Activated CD4-positive, alpha-beta T cell treated with anti-CD3 and anti-CD28 coated beads, Interleukin-2, Interleukin-4, amounts not matched to agents 100 ng/mL and 50 ng/mL, durations not matched to agents 16 hours and 8 hours (primary cell): ENCODE data around the gene LCE1E.

ENCODE experiments used
- DNase-seq: peaks from one replicate; pipeline ENCODE4 v3.0.0-alpha.2; 2020; ENCODE audit warnings: low spot score

LCE1E gene

DNA sequence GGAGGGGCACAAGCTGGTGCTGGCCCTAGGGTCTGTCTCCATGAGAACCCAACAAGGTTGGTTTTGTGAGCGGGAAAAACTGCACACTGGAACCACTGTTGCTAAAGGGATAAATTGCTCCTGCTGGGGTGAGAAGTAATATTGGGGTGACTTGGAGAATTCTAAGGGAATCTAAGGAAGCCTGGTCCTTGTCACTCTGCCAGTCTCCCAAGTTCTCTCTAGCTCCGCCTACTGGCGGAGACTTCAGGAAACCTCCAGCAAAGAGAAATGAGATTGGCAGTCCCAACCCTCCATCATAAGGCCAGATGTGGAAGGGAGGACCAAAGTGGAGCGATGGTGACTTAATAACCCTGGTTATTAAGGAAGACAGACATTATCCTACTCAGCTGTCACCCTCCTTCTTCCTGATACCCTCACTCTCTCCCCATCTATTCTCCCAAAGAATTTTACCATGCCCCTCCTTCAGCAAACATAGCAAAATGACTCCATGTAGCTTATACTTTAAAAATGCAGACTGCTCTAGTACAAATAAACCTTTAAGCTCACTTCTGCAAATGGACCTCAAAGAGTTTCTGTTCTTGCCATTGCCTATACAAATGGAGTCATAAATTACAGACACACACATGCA lies 8.4 kb upstream of the LCE1E start:
- no peak for DNase-seq

DNA sequence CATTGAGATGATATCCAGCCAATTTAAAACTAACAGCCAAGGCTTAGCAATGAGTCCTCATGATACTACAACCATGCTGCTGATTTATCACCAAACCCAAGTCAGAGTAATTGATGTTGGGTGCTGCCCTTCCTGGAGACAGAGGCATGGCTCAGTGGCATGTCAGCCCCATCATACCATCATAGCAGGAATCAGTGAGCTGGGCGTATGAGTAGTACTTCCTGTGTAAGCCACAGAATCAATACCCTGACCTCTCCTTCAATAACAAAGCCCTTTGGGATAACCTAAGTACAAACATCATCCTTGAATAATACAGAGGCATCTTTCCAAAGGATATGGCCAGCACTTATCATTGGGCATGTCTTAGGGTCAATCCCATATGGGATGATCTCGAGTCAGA lies 3.0 kb upstream of the LCE1E start:
- no peak for DNase-seq

DNA sequence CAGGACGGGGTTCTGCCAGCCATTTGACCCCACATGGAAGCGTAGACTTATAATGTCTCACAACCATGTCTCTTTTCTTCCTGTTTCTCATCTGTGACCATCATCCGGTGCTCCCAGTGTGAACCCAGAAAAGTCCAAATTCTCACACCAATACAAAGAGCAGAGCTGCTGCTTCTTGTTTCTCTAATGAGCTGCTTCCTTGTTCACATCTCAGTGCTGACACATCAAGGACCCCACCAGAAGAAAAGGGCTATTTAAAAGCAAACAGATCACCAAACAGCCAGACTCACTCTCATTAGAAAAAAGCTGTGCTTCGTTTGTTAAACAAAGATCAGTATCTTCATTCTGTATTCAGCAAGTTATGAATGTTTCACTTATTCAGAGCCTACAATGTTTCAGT lies 9.6 kb downstream of the LCE1E start:
- no peak for DNase-seq

DNA sequence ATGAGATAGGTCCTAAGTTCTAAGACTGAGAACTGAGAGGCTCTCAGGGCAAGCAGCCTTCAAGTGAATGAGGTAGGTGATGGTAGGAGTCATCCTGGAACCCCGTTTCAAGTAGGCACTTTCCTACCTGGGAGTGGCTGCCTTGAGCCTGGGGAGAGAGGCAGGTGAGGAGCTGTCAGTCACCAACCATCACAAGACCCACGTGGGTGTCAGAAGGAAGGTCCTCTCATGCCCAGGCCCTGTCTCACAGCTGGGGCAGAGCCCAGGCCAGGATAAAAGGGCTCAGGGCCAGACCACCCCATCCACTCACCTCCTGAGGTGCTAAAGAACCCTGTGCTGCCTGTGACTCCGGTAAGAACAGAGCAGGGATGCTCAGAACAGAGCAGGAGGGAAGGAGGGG lies 10.4 kb downstream of the LCE1E start, which contains the start of gene LCE1D:
LCE1D (plus strand) TSS at position 301 of the 400 bp plus-strand sequence. CDS start 1,074 bp downstream, outside the sequence.
- no peak for DNase-seq

DNA sequence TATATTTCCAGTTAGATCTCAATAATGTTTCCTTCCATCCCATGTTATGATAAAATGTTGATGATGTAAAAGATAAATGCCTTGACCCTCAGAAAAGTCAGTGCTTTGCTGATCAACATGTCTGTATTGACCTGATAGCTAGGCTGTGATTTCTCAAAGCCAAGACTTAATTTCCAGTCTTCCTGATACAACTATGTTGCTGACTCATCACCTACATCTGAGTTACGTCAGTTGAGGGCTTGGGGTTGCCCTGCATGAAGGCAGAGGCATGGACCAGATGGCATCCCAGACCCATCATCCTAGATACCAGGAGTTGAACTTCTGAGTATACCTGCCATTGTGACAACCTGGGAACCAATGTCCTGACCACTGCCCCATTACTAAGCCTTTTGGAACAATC lies 15.3 kb downstream of the LCE1E start:
- DNase-seq, result no peak

DNA sequence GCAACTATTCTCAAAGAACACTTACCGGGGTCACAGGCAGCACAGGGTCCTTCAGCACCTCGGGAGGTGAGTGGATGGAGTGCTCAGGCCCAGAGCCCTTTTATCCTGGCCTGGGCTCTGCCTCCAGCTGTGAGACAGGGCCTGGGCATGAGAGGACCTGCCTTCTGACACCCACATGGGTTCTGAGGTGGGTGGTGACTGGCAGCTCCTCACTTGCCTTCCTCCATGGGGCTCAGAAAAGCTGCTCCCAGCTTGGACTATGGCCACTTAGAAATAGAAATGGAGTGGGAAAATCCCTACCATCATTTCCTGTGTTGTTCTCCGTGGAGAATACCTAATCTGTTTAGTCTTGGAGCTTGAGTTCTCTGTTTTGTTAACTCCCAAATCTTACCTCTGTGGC lies 20.5 kb downstream of the LCE1E start, which contains the start of gene LCE1C:
LCE1C (minus strand) TSS at position 76 of the 400 bp plus-strand sequence. CDS start 1,173 bp downstream, outside the sequence.
- DNase-seq, result no peak

DNA sequence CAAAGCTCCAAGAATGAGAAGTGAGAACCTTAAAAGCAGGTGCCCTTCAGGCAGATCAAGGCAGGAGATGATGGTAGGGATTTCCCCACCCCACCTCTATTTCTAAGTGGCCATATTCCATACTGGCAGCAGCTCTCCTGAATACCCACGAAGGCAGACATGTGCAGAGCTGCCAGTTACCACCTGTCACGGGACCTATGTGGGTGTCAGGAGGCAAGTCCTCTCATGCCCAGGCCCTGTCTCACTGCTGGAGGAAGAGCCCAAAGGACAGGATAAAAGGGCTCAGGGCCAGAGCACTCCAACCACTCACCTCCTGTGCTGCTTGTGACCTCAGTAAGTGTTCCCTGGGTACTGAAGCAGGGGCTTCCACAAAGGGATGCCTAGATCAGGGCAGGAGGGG lies 25.0 kb downstream of the LCE1E start:
- no peak for DNase-seq

DNA sequence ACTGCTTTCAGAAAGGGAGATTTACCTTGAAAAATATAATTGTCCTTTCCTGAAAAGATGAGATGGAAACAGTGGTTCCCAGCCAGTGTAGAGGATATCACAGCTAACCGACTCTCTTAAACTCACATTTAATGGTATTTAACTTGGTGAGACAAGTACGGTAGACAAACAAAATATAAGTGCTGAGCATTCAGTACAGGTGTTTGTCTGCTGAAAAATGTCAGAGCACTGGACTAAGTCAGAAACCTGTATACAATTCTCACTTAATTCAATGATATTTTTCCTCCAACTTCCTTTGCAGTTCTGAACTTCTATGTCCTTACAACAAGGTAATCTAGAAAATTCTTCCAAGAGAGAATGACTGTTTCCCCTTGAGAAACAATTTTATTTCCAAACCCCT lies 25.6 kb downstream of the LCE1E start, which contains the start of gene LCE1B:
LCE1B (plus strand) TSS at position 301 of the 400 bp plus-strand sequence. CDS start 476 bp downstream, outside the sequence.
- no peak for DNase-seq

DNA sequence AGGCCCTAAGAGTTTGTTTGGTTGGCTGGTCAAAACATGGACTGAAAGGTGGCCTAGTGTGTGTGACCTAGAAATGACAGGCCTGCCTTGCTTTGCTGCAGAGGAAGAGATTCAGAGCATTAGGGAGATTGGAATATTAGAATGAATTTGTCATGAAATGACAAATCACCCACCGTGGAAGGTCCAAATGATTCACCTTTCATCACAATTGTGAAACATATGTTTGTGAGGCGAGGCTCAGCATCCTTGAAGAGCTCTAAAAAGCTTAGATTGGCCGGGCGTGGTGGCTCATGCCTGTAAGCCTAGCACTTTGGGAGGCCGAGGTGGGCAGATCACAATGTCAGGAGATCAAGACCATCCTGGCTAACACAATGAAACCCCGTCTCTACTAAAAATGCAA lies 31.3 kb downstream of the LCE1E start:
- DNase-seq, result no peak

DNA sequence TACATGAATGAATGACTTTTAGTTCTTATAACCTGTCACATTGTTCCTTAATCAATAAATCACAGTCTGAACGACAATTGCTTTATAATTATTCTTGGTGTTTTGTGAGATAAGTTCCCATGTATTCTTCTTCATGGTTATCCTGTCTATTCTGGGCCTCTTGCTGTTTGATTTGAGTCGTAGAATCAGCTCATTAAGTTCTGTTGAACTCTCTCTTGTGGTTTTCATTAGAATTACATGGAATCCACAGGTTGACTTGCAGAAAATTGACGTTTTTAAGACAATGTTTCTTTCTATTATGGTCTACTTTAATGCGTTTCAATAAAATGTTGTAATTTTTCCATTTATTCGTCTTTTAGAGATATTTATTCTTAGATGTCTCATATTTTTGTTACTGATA lies 37.2 kb downstream of the LCE1E start:
- no peak for DNase-seq

DNA sequence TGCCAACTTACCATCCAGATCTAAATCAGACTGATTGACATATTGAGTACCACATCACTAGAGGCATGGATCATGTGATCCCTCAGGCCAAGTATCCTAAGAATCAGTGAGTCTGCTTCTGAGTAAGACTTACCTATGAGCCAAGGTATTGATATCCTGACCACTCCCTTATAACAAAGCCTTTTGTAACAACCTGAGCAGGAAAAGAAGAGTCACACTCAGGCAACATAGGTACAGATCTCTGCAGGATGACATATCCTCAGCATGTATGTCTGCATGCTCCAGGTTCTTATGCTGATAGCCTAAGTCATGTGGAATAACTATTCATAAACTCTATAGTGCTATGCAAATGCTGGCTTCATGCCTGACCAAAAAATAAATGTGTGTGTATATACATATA lies 38.9 kb downstream of the LCE1E start:
- DNase-seq, result no peak

DNA sequence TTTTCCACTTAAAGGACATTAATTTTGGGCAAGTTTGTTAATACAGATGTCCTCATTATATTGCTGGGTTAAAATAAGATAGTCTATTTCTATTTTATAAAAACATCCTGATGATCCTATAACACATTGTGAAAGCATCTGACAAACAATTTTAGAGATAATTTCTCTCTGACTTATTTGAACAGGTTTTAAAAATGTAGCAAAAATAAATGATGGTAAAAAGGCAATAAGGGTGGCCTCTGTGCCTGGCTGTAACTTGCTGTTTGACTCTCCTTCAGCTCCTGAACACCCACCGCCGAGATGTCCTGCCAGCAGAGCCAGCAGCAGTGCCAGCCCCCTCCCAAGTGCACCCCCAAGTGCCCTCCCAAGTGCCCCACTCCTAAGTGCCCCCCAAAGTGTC lies 41.1 kb downstream of the LCE1E start, which contains the start of gene LCE1A:
LCE1A (plus strand) TSS at position 301 of the 400 bp plus-strand sequence; CDS start at position 301, 0 bp downstream.
- no peak for DNase-seq

DNA sequence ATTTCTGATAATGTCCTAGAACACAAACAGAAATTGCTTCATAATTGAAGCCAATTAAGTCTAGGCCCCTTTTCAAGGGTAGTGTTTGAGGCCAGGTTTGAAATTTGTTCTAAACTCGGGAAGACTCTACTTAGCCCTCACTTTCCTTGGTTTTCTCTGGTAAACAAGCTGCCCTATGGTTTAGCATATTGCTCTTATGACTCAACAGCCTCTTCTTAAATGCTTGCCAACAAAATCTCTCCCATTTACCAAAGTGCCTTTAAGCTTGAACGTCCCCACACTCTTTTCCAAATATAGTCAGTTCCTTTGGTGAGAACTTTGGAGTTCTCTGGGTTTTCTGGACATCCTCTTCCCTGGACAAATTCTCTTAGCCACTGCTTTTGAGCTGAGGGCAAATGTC lies 50.8 kb downstream of the LCE1E start:
- no peak for DNase-seq
